HG03575 (cell line): ENCODE measurements around the gene TMEM248.
"Not testable (repeated sequence)": the region's sequence is repeated elsewhere in the genome, so short reads cannot be mapped to it uniquely, and the experiment has no call there.

Source experiments
- ATAC-seq: cut with Tn5 transposase; IDR thresholded peaks from one replicate; pipeline ENCODE4 v1.9.1; 2021; ENCODE audit not compliant: unreplicated experiment, insufficient number of reproducible peaks, low FRiP score; ENCODE audit errors: extremely low read depth

Gene TMEM248

GRCh38 chr7:66933469-66933868 is 12.4 kb downstream of the TMEM248 start:
- no peak for ATAC-seq

GRCh38 chr7:66937940-66938339 is 16.9 kb downstream of the TMEM248 start:
- no peak for ATAC-seq

- no peak for ATAC-seq
Measured at GRCh38 chr7:66939325-66939724, 18.3 kb downstream of the TMEM248 start.

GRCh38 chr7:66946545-66946944 is 25.5 kb downstream of the TMEM248 start:
- ATAC-seq = no peak

- no peak for ATAC-seq
Measured at GRCh38 chr7:66948480-66949109, 27.6 kb downstream of the TMEM248 start.

- no peak for ATAC-seq
Measured at GRCh38 chr7:66950311-66950710, 29.3 kb downstream of the TMEM248 start.

- ATAC-seq = no peak
Measured at GRCh38 chr7:66950763-66951162, 29.7 kb downstream of the TMEM248 start.

GRCh38 chr7:66952343-66953043 is 31.5 kb downstream of the TMEM248 start:
- no peak for ATAC-seq

- no peak for ATAC-seq
Measured at GRCh38 chr7:66953044-66953427, 32.0 kb downstream of the TMEM248 start.

GRCh38 chr7:66957595-66958290 is 36.7 kb downstream of the TMEM248 start:
- ATAC-seq = no peak

- no peak for ATAC-seq
Measured at GRCh38 chr7:66958538-66959350, 37.7 kb downstream of the TMEM248 start.

GRCh38 chr7:66960192-66960591 is 39.2 kb downstream of the TMEM248 start:
- ATAC-seq = no peak

- no peak for ATAC-seq
Measured at GRCh38 chr7:66961096-66961495, 40.1 kb downstream of the TMEM248 start.

- ATAC-seq = no peak
Measured at GRCh38 chr7:66964411-66964810, 43.4 kb downstream of the TMEM248 start.

- ATAC-seq = no peak
Measured at GRCh38 chr7:66967029-66967428, 46.0 kb downstream of the TMEM248 start.

- not testable (repeated sequence) for ATAC-seq
Measured at GRCh38 chr7:66969001-66969400, 48.0 kb downstream of the TMEM248 start.

GRCh38 chr7:66970310-66970709 is 49.3 kb downstream of the TMEM248 start:
- no peak for ATAC-seq

GRCh38 chr7:66974986-66975590 is 54.1 kb downstream of the TMEM248 start:
- ATAC-seq = no peak

- not testable (repeated sequence) for ATAC-seq
Measured at GRCh38 chr7:66978312-66978711, 57.3 kb downstream of the TMEM248 start.
